ENCODE data around the gene CAMKK2.
"Not testable (repeated sequence)": the region's sequence is repeated elsewhere in the genome, so short reads cannot be mapped to it uniquely, and the experiment has no call there.

Gene CAMKK2

GRCh38 chr12:121296618-121297434 lies at the start of gene CAMKK2:
Gene CAMKK2, minus strand, starts transcription at chr12:121296709. Its CDS starts 22,183 bp downstream, at chr12:121274526.
- peak; percentile 74 for DNase-seq (ENCODE audit: low spot score)

DNA sequence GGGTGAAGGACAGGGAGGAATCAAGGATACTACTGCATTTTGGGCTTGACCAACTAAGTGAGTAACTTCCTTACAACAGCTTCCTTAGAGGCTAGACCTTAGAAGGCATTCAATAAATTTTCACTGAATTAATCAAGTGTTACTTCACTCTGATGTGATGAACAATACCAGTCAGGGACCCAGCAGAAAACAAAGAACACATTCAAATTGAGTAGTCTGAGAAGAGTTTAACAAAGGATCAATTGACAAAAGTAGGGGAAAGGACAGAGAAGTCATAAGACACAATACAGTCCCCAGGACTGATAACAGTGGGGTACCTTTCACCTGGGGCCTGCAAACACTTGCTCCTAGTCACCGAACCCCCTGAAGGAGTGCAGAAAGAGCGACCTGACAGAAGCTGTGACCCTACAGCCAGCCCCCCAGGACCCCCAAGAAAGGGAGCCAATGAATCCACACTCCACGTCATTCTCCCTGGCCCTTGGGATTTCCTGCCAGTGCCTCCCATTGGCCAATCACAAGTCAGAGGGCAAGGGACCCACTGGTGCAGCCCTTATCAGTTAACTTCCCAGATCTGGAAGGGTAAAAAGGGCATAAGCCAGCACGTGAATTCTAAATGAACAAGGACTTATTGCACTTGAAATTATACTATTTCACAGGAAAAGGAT lies 48.8 kb upstream of the CAMKK2 start:
- DNase-seq (ENCODE audit: low spot score) = no peak

DNA sequence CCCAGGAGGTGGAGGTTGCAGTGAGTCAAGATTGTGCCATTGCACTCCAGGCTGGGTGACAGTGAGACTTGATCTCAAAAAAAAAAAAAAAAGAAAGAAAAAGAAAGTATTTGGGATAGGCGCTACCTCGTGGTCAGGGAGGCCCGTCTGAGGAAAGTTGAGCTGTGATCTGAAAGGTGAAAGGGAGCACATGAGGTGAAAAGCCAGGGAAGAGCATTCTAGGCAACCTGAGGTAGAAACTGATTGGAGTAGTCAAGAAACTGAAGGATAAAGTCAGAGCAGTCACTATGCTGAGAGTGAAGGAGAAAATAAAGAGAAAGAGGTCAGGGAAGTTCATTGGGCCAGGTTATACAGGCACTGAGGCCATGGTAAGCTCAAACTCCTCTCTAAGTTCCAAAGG lies 48.0 kb upstream of the CAMKK2 start:
- no peak for DNase-seq (ENCODE audit: low spot score)

DNA sequence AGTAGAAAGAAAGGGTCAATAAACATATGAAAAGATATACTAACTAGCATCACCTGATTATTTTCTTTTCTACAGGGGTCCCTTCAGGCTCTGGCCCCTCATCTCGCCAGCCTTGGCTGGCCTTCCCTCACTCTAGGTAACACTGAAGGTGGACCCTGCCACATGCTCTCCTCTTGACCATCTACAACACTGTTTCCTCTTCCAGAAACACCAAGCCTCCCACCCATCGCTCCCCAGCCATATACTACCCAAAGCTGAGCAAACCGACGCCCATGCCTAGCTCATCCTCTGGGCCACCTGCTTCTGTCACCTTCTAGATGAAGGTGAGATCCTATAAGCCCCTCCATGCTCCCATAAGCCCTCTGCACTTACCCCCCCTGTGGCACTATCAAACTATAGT lies 40.9 kb upstream of the CAMKK2 start:
- no peak for DNase-seq (ENCODE audit: low spot score)

DNA sequence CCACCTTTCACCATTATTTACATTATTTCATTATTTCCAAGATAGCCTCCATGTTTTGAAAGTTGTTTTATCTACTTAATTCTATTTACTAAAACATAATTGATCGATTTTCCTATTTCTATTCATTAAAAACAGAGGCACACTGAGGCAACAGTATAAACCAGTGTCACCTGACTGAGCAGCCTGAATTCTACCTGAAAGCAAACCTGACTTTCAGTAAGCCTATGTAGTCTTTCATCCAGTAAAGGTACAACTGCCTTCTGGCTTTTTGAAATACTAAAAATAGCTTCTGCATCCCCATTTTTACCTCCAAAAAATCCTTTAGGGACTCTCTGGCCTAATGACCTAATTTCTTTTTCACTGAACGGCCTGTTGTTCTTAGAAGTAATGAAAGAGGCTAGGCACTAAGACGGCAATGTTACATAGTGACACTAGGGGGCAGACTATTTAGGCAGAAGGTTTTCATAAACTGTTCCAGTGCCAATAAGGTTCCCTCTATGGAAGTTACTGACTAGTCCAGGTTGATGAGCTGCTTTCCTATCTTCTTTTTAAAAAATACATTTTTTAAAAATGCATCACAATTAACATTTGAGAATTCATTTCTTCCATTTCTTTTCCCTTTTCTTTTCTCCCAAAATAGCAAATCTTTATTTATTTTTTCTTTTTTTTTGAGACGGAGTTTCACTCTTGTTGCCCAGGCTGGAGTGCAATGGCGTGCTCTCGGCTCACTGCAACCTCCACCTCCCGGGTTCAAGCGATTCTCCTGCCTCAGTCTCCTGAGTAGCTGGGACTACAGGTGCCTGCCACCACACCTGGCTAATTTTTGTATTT lies 38.2 kb upstream of the CAMKK2 start:
- peak; percentile 82 for DNase-seq (ENCODE audit: low spot score)

- no peak for DNase-seq (ENCODE audit: low spot score)
Observed at GRCh38 chr12:121333747-121334146, 37.2 kb upstream of the CAMKK2 start.

GRCh38 chr12:121331248-121331647 lies 34.7 kb upstream of the CAMKK2 start:
- no peak for DNase-seq (ENCODE audit: low spot score)

DNA sequence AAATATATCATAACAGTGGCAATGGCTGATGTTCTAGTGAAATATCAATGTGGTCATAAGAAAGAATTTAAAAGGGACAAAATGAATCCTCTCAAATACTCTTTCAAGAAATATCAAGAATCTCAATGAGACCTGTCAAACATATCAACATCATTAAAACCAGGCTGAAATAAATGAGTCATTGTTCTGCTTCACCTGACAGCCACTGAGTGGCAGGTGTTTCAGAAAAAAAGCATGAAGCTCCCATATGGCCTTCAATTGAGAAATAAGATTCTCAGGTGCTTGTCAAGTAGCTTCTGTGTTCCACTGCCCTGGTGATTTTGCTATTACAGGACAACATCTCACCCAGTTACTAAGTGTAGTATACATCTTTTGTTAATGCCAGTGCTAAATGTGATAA lies 34.2 kb upstream of the CAMKK2 start:
- DNase-seq (ENCODE audit: low spot score) = no peak

GRCh38 chr12:121330195-121330594 lies 33.7 kb upstream of the CAMKK2 start:
- no peak for DNase-seq (ENCODE audit: low spot score)

- DNase-seq (ENCODE audit: low spot score) = no peak
Observed at GRCh38 chr12:121328620-121329019, 32.1 kb upstream of the CAMKK2 start.

- no peak for DNase-seq (ENCODE audit: low spot score)
Observed at GRCh38 chr12:121326996-121327674, 30.6 kb upstream of the CAMKK2 start.

DNA sequence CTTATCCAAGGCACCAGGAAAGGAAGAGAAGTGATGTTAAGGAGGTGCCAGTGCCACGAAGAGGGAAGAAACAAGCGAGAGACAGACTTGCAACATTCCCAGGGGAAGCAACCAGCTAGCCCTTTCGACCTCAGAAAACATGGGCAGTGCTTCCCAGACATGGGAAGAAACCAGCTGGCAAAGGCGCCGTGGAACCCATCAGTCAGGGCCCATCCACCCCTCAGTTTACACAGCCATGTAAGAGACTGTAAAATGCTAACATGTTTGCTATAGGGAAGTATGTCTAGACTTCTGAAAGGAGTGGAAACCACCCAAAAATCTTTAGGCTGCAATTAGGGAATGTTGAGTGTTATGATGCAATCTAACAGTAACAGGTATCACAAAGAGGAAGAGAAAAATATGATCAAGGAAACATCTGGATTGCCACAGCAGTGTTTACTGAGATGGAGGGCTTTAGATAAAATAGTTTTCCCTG lies 29.4 kb upstream of the CAMKK2 start:
- no peak for DNase-seq (ENCODE audit: low spot score)

DNA sequence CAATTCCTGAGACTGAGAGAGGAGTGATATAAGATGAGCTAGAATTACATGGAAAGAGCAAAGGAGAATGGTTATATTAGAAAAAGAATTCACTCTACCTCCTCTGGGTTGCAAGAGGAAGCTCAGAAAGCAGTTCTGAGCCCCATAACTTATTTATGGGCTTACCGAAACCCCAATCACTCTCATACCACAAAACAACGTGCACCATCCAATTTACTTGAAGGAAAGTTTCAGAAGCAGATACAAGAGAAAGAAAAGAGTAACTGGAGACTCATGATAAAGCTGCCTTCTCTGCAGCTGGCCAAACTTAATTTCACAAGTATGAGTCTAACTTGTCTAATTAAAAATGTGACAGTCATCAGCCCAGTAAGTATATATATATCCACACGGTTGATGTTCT lies 27.4 kb upstream of the CAMKK2 start:
- no peak for DNase-seq (ENCODE audit: low spot score)

- DNase-seq (ENCODE audit: low spot score) = no peak
Observed at GRCh38 chr12:121318121-121318520, 21.6 kb upstream of the CAMKK2 start.

DNA sequence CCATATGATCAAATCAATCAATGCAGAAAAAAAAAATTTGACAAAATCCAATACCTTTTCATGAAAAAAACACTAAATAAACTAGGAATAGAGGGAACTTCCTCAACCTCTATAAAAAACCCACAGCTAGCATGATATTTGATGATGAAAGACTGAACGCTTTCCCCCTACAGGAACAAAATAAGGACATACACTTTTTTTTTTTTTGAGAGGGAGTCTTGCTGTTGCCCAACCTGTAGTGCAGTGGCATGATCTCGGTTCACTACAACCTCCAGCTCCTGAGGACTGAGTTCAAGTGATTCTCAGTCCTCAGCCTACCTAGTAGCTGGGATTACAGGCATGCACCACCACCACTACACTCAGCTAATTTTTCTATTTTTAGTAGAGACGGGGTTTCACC lies 17.9 kb upstream of the CAMKK2 start:
- no peak for DNase-seq (ENCODE audit: low spot score)

GRCh38 chr12:121310231-121310630 lies 13.7 kb upstream of the CAMKK2 start:
- not testable (repeated sequence) for DNase-seq (ENCODE audit: low spot score)

GRCh38 chr12:121307397-121307796 lies 10.9 kb upstream of the CAMKK2 start:
- DNase-seq (ENCODE audit: low spot score) = not testable (repeated sequence)

DNA sequence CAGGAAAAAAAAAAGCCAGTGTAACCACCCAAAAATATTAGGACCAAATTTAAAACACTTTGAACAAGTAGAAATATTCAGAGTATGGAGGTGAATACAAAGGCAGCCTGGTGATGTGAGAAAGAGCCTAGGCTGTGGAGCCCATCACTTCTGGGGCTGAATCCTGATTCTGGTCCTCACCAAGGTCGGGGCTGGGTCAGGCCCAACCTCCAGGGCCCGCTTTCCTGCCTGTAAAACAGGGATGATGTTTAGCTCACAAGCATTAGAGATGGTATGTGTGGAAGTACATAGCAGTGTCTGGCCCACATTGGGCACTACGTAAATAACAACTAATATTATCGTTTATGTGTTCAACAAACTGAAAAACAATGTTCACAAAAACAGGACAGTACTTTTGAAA lies 7.8 kb upstream of the CAMKK2 start:
- no peak for DNase-seq (ENCODE audit: low spot score)

DNA sequence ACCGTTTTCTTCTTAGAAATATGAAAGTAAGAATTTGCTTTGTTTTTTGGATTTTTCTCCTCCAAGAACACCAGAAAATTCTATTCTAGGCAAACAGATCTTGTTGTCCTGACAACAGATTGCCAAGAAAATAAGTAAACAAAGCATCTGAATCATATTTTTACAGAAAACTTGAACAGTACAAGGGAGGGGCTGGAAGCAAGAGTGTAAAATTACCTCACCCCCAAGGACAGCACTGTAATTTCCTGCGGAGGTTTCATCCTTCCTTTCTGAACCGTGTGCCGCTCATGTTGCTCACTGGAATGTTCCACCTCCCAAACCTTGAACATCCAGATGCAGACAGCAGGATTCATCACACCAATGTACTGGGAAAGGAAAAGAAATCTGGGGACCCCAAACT lies 5.4 kb upstream of the CAMKK2 start:
- no peak for DNase-seq (ENCODE audit: low spot score)

DNA sequence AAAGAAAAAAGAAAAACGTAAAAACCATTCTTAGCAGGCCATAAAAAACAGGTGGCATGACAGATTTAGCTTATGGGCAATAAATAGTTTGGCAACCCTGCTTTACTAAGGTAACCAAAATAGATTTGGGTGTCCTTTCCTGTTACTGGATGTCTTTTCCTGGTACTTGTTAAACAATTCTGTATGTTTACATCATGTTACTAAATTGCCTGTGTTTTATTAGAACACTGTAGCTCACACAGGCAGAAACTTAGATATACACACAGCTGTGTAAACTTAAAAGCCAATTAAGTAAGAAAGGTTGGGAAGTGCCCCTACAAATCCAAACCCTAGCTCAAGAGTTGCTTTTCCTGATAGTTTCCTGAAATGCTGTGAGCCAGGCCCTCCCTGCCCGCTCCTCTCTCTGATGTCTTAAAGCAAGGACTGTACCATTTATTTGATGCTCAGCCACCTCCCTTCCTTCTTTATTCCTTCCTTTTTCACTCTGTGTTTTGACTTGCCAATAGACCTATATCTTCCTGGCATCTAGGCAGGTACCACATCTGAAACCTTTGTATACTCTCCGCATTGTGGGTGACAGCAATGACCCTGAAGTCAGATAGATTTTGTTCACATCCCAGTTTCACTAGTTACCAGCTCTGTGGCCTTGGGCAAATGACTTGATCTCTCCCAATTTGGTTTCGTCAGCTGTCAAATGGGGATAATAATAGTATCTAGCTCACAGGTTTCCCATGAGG lies 3.7 kb upstream of the CAMKK2 start:
- no peak for DNase-seq (ENCODE audit: low spot score)

DNA sequence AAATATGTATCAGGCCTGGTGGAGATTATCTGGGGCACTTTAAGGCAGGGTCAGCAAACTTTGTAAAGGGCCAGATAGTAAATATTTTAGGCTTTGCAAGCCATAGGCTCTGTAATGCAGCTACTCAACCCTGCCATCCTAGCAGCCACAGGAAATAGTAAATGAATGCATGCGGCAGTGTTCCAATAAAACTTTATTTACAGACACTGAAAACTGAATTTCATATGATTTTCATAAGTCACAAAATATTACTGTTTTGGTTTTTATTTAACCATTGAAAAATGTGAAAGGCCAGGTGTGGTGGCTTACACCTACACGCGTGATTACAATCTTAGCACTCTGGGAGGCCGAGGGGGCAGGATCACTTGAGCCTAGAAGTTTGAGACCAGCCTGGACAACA lies 3.2 kb upstream of the CAMKK2 start:
- DNase-seq (ENCODE audit: low spot score) = no peak
